ENCODE results near the gene CHPT1. TPM values are rescaled to one million over a fixed set of nuclear protein-coding genes. Genes with fewer than 3 reads are reported as not detected.

CHPT1 gene
- total and polyA plus RNA-seq, 2 donors (not counting 3 experiments of a cell fraction or from before 2014, with no cell fraction given) = 12.1 to 19.3 TPM

- BruUV-seq (replicated peaks) = no TSS peak
- peaks cover 8% of the 10 kb centered on the region for H3K79me2 ChIP-seq (ENCODE audit: control insufficient read depth, insufficient read depth, low read length)
- no peak for FAIRE-seq
- no peaks in the 10 kb centered on the region for H3K4me1 ChIP-seq (ENCODE audit: control insufficient read depth, extremely low read depth, insufficient read depth, low read length)
- DNase-seq (ENCODE audit: low read depth, low spot score) = no peak
- H3K27me3 ChIP-seq (ENCODE audit: control insufficient read depth in 2 of 2, insufficient read depth in 2 of 2, low read length in 2 of 2) = no peaks in the 10 kb centered on the region
- H3K9me1 ChIP-seq (replicated peaks; ENCODE audit: control insufficient read depth, extremely low read depth, insufficient read depth, low read length) = no peaks in the 10 kb centered on the region
- ChIA-PET CTCF (interaction anchor here (1.8 kb wide), 1 partner anchor 44 kb away, joined by 8 read pairs; no protein-coding TSS in a partner anchor), POLR2A (no interaction called here)
- H3K9me3 ChIP-seq (replicated peaks; ENCODE audit: control insufficient read depth, insufficient read depth, low read length) = no peaks in the 10 kb centered on the region
- H3K4me2 ChIP-seq (ENCODE audit: insufficient read depth, low read length) = no peak overlapping the region
- dilution Hi-C loops (cut with MboI; ENCODE audit: extremely low pct_ligation_motif_present, low sequenced_read_pairs) = no loop called here
- TF ChIP-seq GATA2 (IDR thresholded peaks at IDR 0.05; ENCODE audit: insufficient read depth, insufficient read length, low read depth, low read length) = no peak
- TF ChIP-seq EZH2 (IDR thresholded peaks at IDR 0.05; ENCODE audit: borderline replicate concordance, low read depth, low read length, severe bottlenecking) = no peak
- no peak for TF ChIP-seq POLR2AphosphoS5 (IDR thresholded peaks at IDR 0.05; ENCODE audit: insufficient read depth, low read depth, low read length)
- TF ChIP-seq POLR2A (IDR thresholded peaks at IDR 0.05; ENCODE audit: low read depth, low read length) = no peak
- TF ChIP-seq CTCF (IDR thresholded peaks at IDR 0.05; ENCODE audit: extremely low read depth in 1 of 2, insufficient read depth in 1 of 2, low read depth in 1 of 2, low read length in 2 of 2) = no peak
- no peak for TF ChIP-seq MYC (IDR thresholded peaks at IDR 0.05; ENCODE audit: low read depth, low read length)
- TF ChIP-seq MAX (IDR thresholded peaks at IDR 0.05; ENCODE audit: insufficient read depth, insufficient read length) = no peak
- TF ChIP-seq JUN (IDR thresholded peaks at IDR 0.05; ENCODE audit: borderline replicate concordance, insufficient read depth, insufficient read length, low read depth) = no peak
- no peak for TF ChIP-seq FOS (IDR thresholded peaks at IDR 0.05; ENCODE audit: borderline replicate concordance, insufficient read depth, low read length)
- intact Hi-C loops (cut with micrococcal nuclease) = no loop called here
- H3K36me3 ChIP-seq (ENCODE audit: control insufficient read depth in 2 of 2, extremely low read depth in 1 of 2, insufficient read depth in 2 of 2, low read length in 2 of 2) = no peaks in the 10 kb centered on the region
- no peak overlapping the region for H3K27ac ChIP-seq (ENCODE audit: insufficient read depth, low read depth, low read length)
- H3K9ac ChIP-seq (replicated peaks; ENCODE audit: extremely low read depth, insufficient read depth, low read length) = no peak overlapping the region
- no peak overlapping the region for H3K4me3 ChIP-seq (replicated peaks in 1 of 3; ENCODE audit: insufficient read depth in 1 of 3, low read depth in 1 of 3, low read length in 3 of 3)
- H2AFZ ChIP-seq (ENCODE audit: low read depth, low read length) = no peak overlapping the region
- no peaks in the 10 kb centered on the region for H4K20me1 ChIP-seq (replicated peaks; ENCODE audit: control insufficient read depth, extremely low read depth, insufficient read depth, low read length)
These were observed 17.5 kb downstream of the CHPT1 start for GRCh38 chr12:101714877-101715444.

Measured in endothelial cell of umbilical vein (primary cell).